IMR-90 (cell line): Measurements from ENCODE around the gene ELFN2. TPM values are rescaled to one million over a fixed set of nuclear protein-coding genes. Genes with fewer than 3 reads are reported as not detected.

ENCODE experiments used
- ATAC-seq: fragments of 200-7000 bp; cut with Tn5 transposase; 2 replicates; pipeline ENCODE4 v1.9.1; 2020; ENCODE audit warnings: low read depth, mild to moderate bottlenecking, moderate library complexity
- BruUV-seq: library from RNA; stranded (reverse); fragments of 400-500 nt; replicated peaks from 2 replicates; lab custom pipeline; 2021; lab: Mats Ljungman, UMichigan
- CTCF ChIA-PET: fragments of 300-600 bp; formaldehyde crosslinking; extraction: SDS; loops from one replicate; lab custom pipeline; 2021; ENCODE audit warnings: antibody characterized with exemption; lab: Yijun Ruan, JAX
- POLR2A ChIA-PET: fragments of 300-600 bp; sonication (Branson Sonifier 250); formaldehyde crosslinking; loops from one replicate; lab custom pipeline; 2022; ENCODE audit warnings: antibody characterized with exemption; ENCODE audit not compliant: unreplicated experiment; lab: Charles Lee
- DNase-seq: peaks from one replicate; pipeline ENCODE4 v3.0.0; 2013
- H2AFZ ChIP-seq: replicated peaks from 2 replicates; pipeline ENCODE3; 2013; ENCODE audit warnings: low read length, mild to moderate bottlenecking; ENCODE audit not compliant: poor library complexity
- H2AK5ac ChIP-seq: 2 replicates; pipeline ENCODE4 v1.6.1; 2013; ENCODE audit warnings: low read depth, low read length, inconsistent platforms
- H2AK9ac ChIP-seq: replicated peaks from 2 replicates; pipeline ENCODE3; 2013; ENCODE audit warnings: mild to moderate bottlenecking, low read depth, low read length, moderate library complexity; ENCODE audit not compliant: poor library complexity
- H2BK120ac ChIP-seq: 2 replicates; pipeline ENCODE4 v1.6.1; 2013; ENCODE audit warnings: low read depth, low read length, inconsistent platforms
- H2BK15ac ChIP-seq: 3 replicates; pipeline ENCODE4 v1.6.1; 2013; ENCODE audit warnings: low read depth, low read length, inconsistent platforms
- H2BK20ac ChIP-seq: 2 replicates; pipeline ENCODE4 v1.6.1; 2013; ENCODE audit warnings: low read depth, mild to moderate bottlenecking, inconsistent platforms, low read length, moderate library complexity
- H2BK5ac ChIP-seq: 2 replicates; pipeline ENCODE4 v1.6.1; 2013; ENCODE audit warnings: mild to moderate bottlenecking, low read depth, low read length, inconsistent platforms; ENCODE audit not compliant: poor library complexity, severe bottlenecking
- H3K14ac ChIP-seq: replicated peaks from 2 replicates; pipeline ENCODE4 v1.6.1; 2013; ENCODE audit warnings: low read depth, low read length, inconsistent platforms
- H3K18ac ChIP-seq: 2 replicates; pipeline ENCODE4 v1.6.1; 2013; ENCODE audit warnings: low read depth, low read length, control low read depth
- H3K23ac ChIP-seq: 2 replicates; pipeline ENCODE4 v1.6.1; 2013; ENCODE audit warnings: low read depth, low read length, inconsistent platforms
- H3K27ac ChIP-seq: 2 replicates; pipeline ENCODE4 v1.5.1; 2013; ENCODE audit warnings: mild to moderate bottlenecking, control low read depth, low read length; ENCODE audit not compliant: insufficient read depth
- H3K27me3 ChIP-seq: 2 replicates; pipeline ENCODE4 v1.6.1; 2013; ENCODE audit warnings: low read length; ENCODE audit not compliant: control insufficient read depth, insufficient read depth
- H3K36me3 ChIP-seq: 2 replicates; pipeline ENCODE4 v1.6.1; 2013; ENCODE audit warnings: low read length, mixed read lengths; ENCODE audit not compliant: control insufficient read depth, insufficient read depth
- H3K4ac ChIP-seq: 2 replicates; pipeline ENCODE4 v1.6.1; 2013; ENCODE audit warnings: low read depth, low read length, inconsistent platforms
- H3K4me1 ChIP-seq: 2 replicates; pipeline ENCODE4 v1.6.1; 2013; ENCODE audit warnings: low read length, mixed read lengths; ENCODE audit not compliant: control insufficient read depth, insufficient read depth
- H3K4me2 ChIP-seq: 2 replicates; pipeline ENCODE4 v1.6.1; 2013; ENCODE audit warnings: low read depth, mild to moderate bottlenecking, control low read depth, low read length, moderate library complexity
- H3K4me3 ChIP-seq: 2 replicates; pipeline ENCODE4 v1.5.1; 2013; ENCODE audit warnings: low read depth, mild to moderate bottlenecking, control low read depth, low read length, moderate library complexity; ENCODE audit not compliant: insufficient read depth
- H3K56ac ChIP-seq: 2 replicates; pipeline ENCODE4 v1.6.1; 2013; ENCODE audit warnings: low read length, inconsistent platforms; ENCODE audit not compliant: insufficient read depth; ENCODE audit errors: extremely low read depth
- H3K79me1 ChIP-seq, 2 experiments: 2 replicates each; pipeline ENCODE4 v1.6.1; 2013; ENCODE audit warnings: low read length in 2 of 2, inconsistent platforms in 1 of 2, low read depth in 1 of 2
- H3K9ac ChIP-seq: 2 replicates; pipeline ENCODE4 v1.6.1; 2013; ENCODE audit warnings: low read depth, low read length, control low read depth
- H3K9me1 ChIP-seq: 2 replicates; pipeline ENCODE4 v1.6.1; 2013; ENCODE audit warnings: low read length, inconsistent platforms; ENCODE audit not compliant: insufficient read depth
- H3K9me3 ChIP-seq: 2 replicates; pipeline ENCODE4 v1.6.1; 2013; ENCODE audit warnings: low read length; ENCODE audit not compliant: control insufficient read depth, insufficient read depth
- H4K20me1 ChIP-seq: 2 replicates; pipeline ENCODE4 v1.6.1; 2013; ENCODE audit warnings: low read length, inconsistent platforms; ENCODE audit not compliant: insufficient read depth
- H4K5ac ChIP-seq: 2 replicates; pipeline ENCODE4 v1.6.1; 2013; ENCODE audit warnings: mild to moderate bottlenecking, low read depth, low read length, control low read depth
- H4K8ac ChIP-seq, 2 experiments: 2 replicates each; pipeline ENCODE4 v1.6.1; 2013; ENCODE audit warnings: low read depth in 2 of 2, low read length in 2 of 2, control low read depth in 1 of 2, inconsistent platforms in 1 of 2
- H4K91ac ChIP-seq: 2 replicates; pipeline ENCODE4 v1.6.1; 2013; ENCODE audit warnings: low read depth, low read length, inconsistent platforms; ENCODE audit not compliant: insufficient read depth
- BHLHE40 ChIP-seq: fragments of 150-350 bp; IDR thresholded peaks from 2 replicates; pipeline ENCODE4 v1.6.1; 2016; ENCODE audit warnings: mild to moderate bottlenecking, low read depth, low read length
- CHD1 ChIP-seq: IDR thresholded peaks from 2 replicates; pipeline ENCODE4 v1.6.1; 2012; ENCODE audit warnings: low read depth, low read length, improper control_type of control experiment
- FOS ChIP-seq: fragments of 150-350 bp; IDR thresholded peaks from 2 replicates; pipeline ENCODE4 v1.6.1; 2016; ENCODE audit warnings: low read depth, low read length
- MAFK ChIP-seq: IDR thresholded peaks from 2 replicates; pipeline ENCODE4 v1.6.1; 2012; ENCODE audit warnings: low read depth, low read length, improper control_type of control experiment
- MAZ ChIP-seq: IDR thresholded peaks from 2 replicates; pipeline ENCODE4 v1.6.1; 2012; ENCODE audit warnings: low read depth, mild to moderate bottlenecking, low read length, improper control_type of control experiment, moderate library complexity, borderline replicate concordance
- RAD21 ChIP-seq: IDR thresholded peaks from 2 replicates; pipeline ENCODE4 v1.6.1; 2012; ENCODE audit warnings: low read length, improper control_type of control experiment
- RCOR1 ChIP-seq: IDR thresholded peaks from 2 replicates; pipeline ENCODE4 v1.6.1; 2012; ENCODE audit warnings: mild to moderate bottlenecking, low read length, improper control_type of control experiment; ENCODE audit not compliant: insufficient replicate concordance
- USF2 ChIP-seq: fragments of 150-350 bp; IDR thresholded peaks from 2 replicates; pipeline ENCODE4 v1.6.1; 2017; ENCODE audit warnings: mild to moderate bottlenecking, antibody characterized with exemption, low read length, low read depth
- WGBS, 2 experiments: methylation state at CpG; one replicate each; pipeline versions ENCODE4 v1.1.5 to v1.1.7; 2013; ENCODE audit warnings: missing lambda C conversion rate in 2 of 2; ENCODE audit not compliant: insufficient read length in 1 of 2; ENCODE audit errors: extremely low coverage in 2 of 2; 5-methylcytosine and 5-hydroxymethylcytosine counted together
- dilution Hi-C: fragments of 300-500 bp; cut with HindIII; formaldehyde crosslinking; loops from one replicate; pipeline ENCODE4 v1.14.3; 2018; ENCODE audit warnings: low sequenced_read_pairs; ENCODE audit not compliant: unreplicated experiment
- in situ Hi-C: fragments of 300-500 bp; cut with MboI; formaldehyde crosslinking; loops from 3 replicates; pipeline ENCODE4 v1.14.3; 2019; ENCODE audit warnings: low sequenced_read_pairs, inconsistent platforms, mixed read lengths
- intact Hi-C: fragments of 100-400 bp; cut with micrococcal nuclease; formaldehyde crosslinking; loops from 2 replicates; pipeline ENCODE4 v1.10.0; 2022
- polyA plus RNA-seq, 3 experiments: library from polyadenylated mRNA; depleted of rRNA; stranded (reverse); fragments of >200 nt; gene quantifications; 2 replicates each; pipeline ENCODE4 v1.2.3, GENCODE V29; 2012; ENCODE audit warnings: low replicate concordance in 1 of 3
- total RNA-seq: library from RNA; depleted of rRNA; stranded (reverse); fragments of >200 nt; gene quantifications from 2 replicates; pipeline ENCODE4 v1.2.3, GENCODE V29; 2012
- TF ChIP-seq, protein P1 (sequence below): fragments of 150-350 bp; IDR thresholded peaks from 2 replicates; pipeline ENCODE4 v1.6.1; 2016; ENCODE audit warnings: low read depth, mild to moderate bottlenecking, low read length, moderate library complexity, borderline replicate concordance

Gene ELFN2
- total and polyA plus RNA-seq, 2 of the 4 experiments (the other 2 are of a cell fraction), result 0.72 to 5.0 TPM

- Histone ChIP-seq H2AK9ac (no peak overlapping the region), H3K9me3 (no peaks in the 10 kb centered on the region), H2BK5ac (no peak overlapping the region), H3K14ac (no peak overlapping the region), H3K56ac (no peak overlapping the region), H3K36me3 (no peaks in the 10 kb centered on the region), H3K4me2 (no peak overlapping the region), H2BK20ac (no peak overlapping the region), H3K18ac (no peak overlapping the region), H3K4me1 (no peaks in the 10 kb centered on the region), H2AK5ac (no peak overlapping the region), H4K5ac (no peak overlapping the region), H2BK120ac (no peak overlapping the region), H3K27me3 (peaks cover 13% of the 10 kb centered on the region), H4K20me1 (no peaks in the 10 kb centered on the region), H3K23ac (no peak overlapping the region), H3K9me1 (no peaks in the 10 kb centered on the region), H4K8ac (no peak overlapping the region), H2BK15ac (no peak overlapping the region), H3K27ac (no peak overlapping the region), H3K79me1 (no peaks in the 10 kb centered on the region), H3K4me3 (no peak overlapping the region), H3K9ac (no peak overlapping the region), H4K91ac (no peak overlapping the region), H2AFZ (no peak overlapping the region), H3K4ac (no peak overlapping the region)
- no TSS peak for BruUV-seq
- CTCF ChIA-PET, result no interaction called here
- no CpG with 5 or more reads among the region's 7 CpGs for WGBS, 2 experiments
- no peak for ATAC-seq
- intact Hi-C loops, result no loop called here
- dilution Hi-C loops, result no loop called here
- in situ Hi-C loops, result no loop called here
- POLR2A ChIA-PET, result no interaction called here
- no peak for DNase-seq
- TF ChIP-seq RAD21 (no peak), MAFK (no peak), BHLHE40 (no peak), RCOR1 (no peak), USF2 (no peak), CHD1 (no peak), FOS (no peak), MAZ (no peak)
- TF ChIP-seq, protein P1, sequence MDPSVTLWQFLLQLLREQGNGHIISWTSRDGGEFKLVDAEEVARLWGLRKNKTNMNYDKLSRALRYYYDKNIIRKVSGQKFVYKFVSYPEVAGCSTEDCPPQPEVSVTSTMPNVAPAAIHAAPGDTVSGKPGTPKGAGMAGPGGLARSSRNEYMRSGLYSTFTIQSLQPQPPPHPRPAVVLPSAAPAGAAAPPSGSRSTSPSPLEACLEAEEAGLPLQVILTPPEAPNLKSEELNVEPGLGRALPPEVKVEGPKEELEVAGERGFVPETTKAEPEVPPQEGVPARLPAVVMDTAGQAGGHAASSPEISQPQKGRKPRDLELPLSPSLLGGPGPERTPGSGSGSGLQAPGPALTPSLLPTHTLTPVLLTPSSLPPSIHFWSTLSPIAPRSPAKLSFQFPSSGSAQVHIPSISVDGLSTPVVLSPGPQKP, result no peak
Measured at GRCh38 chr22:37352481-37352880, 74.8 kb downstream of the ELFN2 start.
